IMR-90 (cell line): Measurements from ENCODE around the gene FAT1. TPM values are rescaled to one million over a fixed set of nuclear protein-coding genes. Genes with fewer than 3 reads are reported as not detected.

Experiments used
- ATAC-seq: fragments of 200-7000 bp; cut with Tn5 transposase; 2 replicates; pipeline ENCODE4 v1.9.1; 2020; ENCODE audit warnings: low read depth, mild to moderate bottlenecking, moderate library complexity
- BruUV-seq: library from RNA; stranded (reverse); fragments of 400-500 nt; replicated peaks from 2 replicates; lab custom pipeline; 2021; lab: Mats Ljungman, UMichigan
- CTCF ChIA-PET: fragments of 300-600 bp; formaldehyde crosslinking; extraction: SDS; loops from one replicate; lab custom pipeline; 2021; ENCODE audit warnings: antibody characterized with exemption; lab: Yijun Ruan, JAX
- POLR2A ChIA-PET: fragments of 300-600 bp; sonication (Branson Sonifier 250); formaldehyde crosslinking; loops from one replicate; lab custom pipeline; 2022; ENCODE audit warnings: antibody characterized with exemption; ENCODE audit not compliant: unreplicated experiment; lab: Charles Lee
- DNase-seq: peaks from one replicate; pipeline ENCODE4 v3.0.0; 2013
- H2AFZ ChIP-seq: replicated peaks from 2 replicates; pipeline ENCODE3; 2013; ENCODE audit warnings: low read length, mild to moderate bottlenecking; ENCODE audit not compliant: poor library complexity
- H2AK5ac ChIP-seq: 2 replicates; pipeline ENCODE4 v1.6.1; 2013; ENCODE audit warnings: low read depth, low read length, inconsistent platforms
- H2AK9ac ChIP-seq: replicated peaks from 2 replicates; pipeline ENCODE3; 2013; ENCODE audit warnings: mild to moderate bottlenecking, low read depth, low read length, moderate library complexity; ENCODE audit not compliant: poor library complexity
- H2BK120ac ChIP-seq: 2 replicates; pipeline ENCODE4 v1.6.1; 2013; ENCODE audit warnings: low read depth, low read length, inconsistent platforms
- H2BK15ac ChIP-seq: 3 replicates; pipeline ENCODE4 v1.6.1; 2013; ENCODE audit warnings: low read depth, low read length, inconsistent platforms
- H2BK20ac ChIP-seq: 2 replicates; pipeline ENCODE4 v1.6.1; 2013; ENCODE audit warnings: low read depth, mild to moderate bottlenecking, inconsistent platforms, low read length, moderate library complexity
- H2BK5ac ChIP-seq: 2 replicates; pipeline ENCODE4 v1.6.1; 2013; ENCODE audit warnings: mild to moderate bottlenecking, low read depth, low read length, inconsistent platforms; ENCODE audit not compliant: poor library complexity, severe bottlenecking
- H3K14ac ChIP-seq: replicated peaks from 2 replicates; pipeline ENCODE4 v1.6.1; 2013; ENCODE audit warnings: low read depth, low read length, inconsistent platforms
- H3K18ac ChIP-seq: 2 replicates; pipeline ENCODE4 v1.6.1; 2013; ENCODE audit warnings: low read depth, low read length, control low read depth
- H3K23ac ChIP-seq: 2 replicates; pipeline ENCODE4 v1.6.1; 2013; ENCODE audit warnings: low read depth, low read length, inconsistent platforms
- H3K27ac ChIP-seq: 2 replicates; pipeline ENCODE4 v1.5.1; 2013; ENCODE audit warnings: mild to moderate bottlenecking, control low read depth, low read length; ENCODE audit not compliant: insufficient read depth
- H3K27me3 ChIP-seq: 2 replicates; pipeline ENCODE4 v1.6.1; 2013; ENCODE audit warnings: low read length; ENCODE audit not compliant: control insufficient read depth, insufficient read depth
- H3K36me3 ChIP-seq: 2 replicates; pipeline ENCODE4 v1.6.1; 2013; ENCODE audit warnings: low read length, mixed read lengths; ENCODE audit not compliant: control insufficient read depth, insufficient read depth
- H3K4ac ChIP-seq: 2 replicates; pipeline ENCODE4 v1.6.1; 2013; ENCODE audit warnings: low read depth, low read length, inconsistent platforms
- H3K4me1 ChIP-seq: 2 replicates; pipeline ENCODE4 v1.6.1; 2013; ENCODE audit warnings: low read length, mixed read lengths; ENCODE audit not compliant: control insufficient read depth, insufficient read depth
- H3K4me2 ChIP-seq: 2 replicates; pipeline ENCODE4 v1.6.1; 2013; ENCODE audit warnings: low read depth, mild to moderate bottlenecking, control low read depth, low read length, moderate library complexity
- H3K4me3 ChIP-seq: 2 replicates; pipeline ENCODE4 v1.5.1; 2013; ENCODE audit warnings: low read depth, mild to moderate bottlenecking, control low read depth, low read length, moderate library complexity; ENCODE audit not compliant: insufficient read depth
- H3K56ac ChIP-seq: 2 replicates; pipeline ENCODE4 v1.6.1; 2013; ENCODE audit warnings: low read length, inconsistent platforms; ENCODE audit not compliant: insufficient read depth; ENCODE audit errors: extremely low read depth
- H3K79me1 ChIP-seq, 2 experiments: 2 replicates each; pipeline ENCODE4 v1.6.1; 2013; ENCODE audit warnings: low read length in 2 of 2, inconsistent platforms in 1 of 2, low read depth in 1 of 2
- H3K9ac ChIP-seq: 2 replicates; pipeline ENCODE4 v1.6.1; 2013; ENCODE audit warnings: low read depth, low read length, control low read depth
- H3K9me1 ChIP-seq: 2 replicates; pipeline ENCODE4 v1.6.1; 2013; ENCODE audit warnings: low read length, inconsistent platforms; ENCODE audit not compliant: insufficient read depth
- H3K9me3 ChIP-seq: 2 replicates; pipeline ENCODE4 v1.6.1; 2013; ENCODE audit warnings: low read length; ENCODE audit not compliant: control insufficient read depth, insufficient read depth
- H4K20me1 ChIP-seq: 2 replicates; pipeline ENCODE4 v1.6.1; 2013; ENCODE audit warnings: low read length, inconsistent platforms; ENCODE audit not compliant: insufficient read depth
- H4K5ac ChIP-seq: 2 replicates; pipeline ENCODE4 v1.6.1; 2013; ENCODE audit warnings: mild to moderate bottlenecking, low read depth, low read length, control low read depth
- H4K8ac ChIP-seq, 2 experiments: 2 replicates each; pipeline ENCODE4 v1.6.1; 2013; ENCODE audit warnings: low read depth in 2 of 2, low read length in 2 of 2, control low read depth in 1 of 2, inconsistent platforms in 1 of 2
- H4K91ac ChIP-seq: 2 replicates; pipeline ENCODE4 v1.6.1; 2013; ENCODE audit warnings: low read depth, low read length, inconsistent platforms; ENCODE audit not compliant: insufficient read depth
- FOS ChIP-seq: fragments of 150-350 bp; IDR thresholded peaks from 2 replicates; pipeline ENCODE4 v1.6.1; 2016; ENCODE audit warnings: low read depth, low read length
- WGBS, 2 experiments: methylation state at CpG; one replicate each; pipeline versions ENCODE4 v1.1.5 to v1.1.7; 2013; ENCODE audit warnings: missing lambda C conversion rate in 2 of 2; ENCODE audit not compliant: insufficient read length in 1 of 2; ENCODE audit errors: extremely low coverage in 2 of 2; 5-methylcytosine and 5-hydroxymethylcytosine counted together
- dilution Hi-C: fragments of 300-500 bp; cut with HindIII; formaldehyde crosslinking; loops from one replicate; pipeline ENCODE4 v1.14.3; 2018; ENCODE audit warnings: low sequenced_read_pairs; ENCODE audit not compliant: unreplicated experiment
- in situ Hi-C: fragments of 300-500 bp; cut with MboI; formaldehyde crosslinking; loops from 3 replicates; pipeline ENCODE4 v1.14.3; 2019; ENCODE audit warnings: low sequenced_read_pairs, inconsistent platforms, mixed read lengths
- intact Hi-C: fragments of 100-400 bp; cut with micrococcal nuclease; formaldehyde crosslinking; loops from 2 replicates; pipeline ENCODE4 v1.10.0; 2022
- polyA plus RNA-seq, 3 experiments: library from polyadenylated mRNA; depleted of rRNA; stranded (reverse); fragments of >200 nt; gene quantifications; 2 replicates each; pipeline ENCODE4 v1.2.3, GENCODE V29; 2012; ENCODE audit warnings: low replicate concordance in 1 of 3
- total RNA-seq: library from RNA; depleted of rRNA; stranded (reverse); fragments of >200 nt; gene quantifications from 2 replicates; pipeline ENCODE4 v1.2.3, GENCODE V29; 2012
- TF ChIP-seq, protein P1 (sequence below): fragments of 150-350 bp; IDR thresholded peaks from 2 replicates; pipeline ENCODE4 v1.6.1; 2017; ENCODE audit warnings: mild to moderate bottlenecking, antibody characterized with exemption, low read length, low read depth

FAT1 gene
- total and polyA plus RNA-seq, 2 of the 4 experiments (the other 2 are of a cell fraction), result 156 to 519 TPM

- no peak for TF ChIP-seq FOS
Observed at GRCh38 chr4:186650401-186651180, 73.1 kb downstream of the FAT1 start (continued).

- Histone ChIP-seq H2BK15ac (no peak overlapping the region), H3K4me2 (no peak overlapping the region), H2AK5ac (no peak overlapping the region), H3K27me3 (no peaks in the 10 kb centered on the region), H3K4me3 (no peak overlapping the region), H3K9me1 (peaks cover 28% of the 10 kb centered on the region), H3K56ac (no peak overlapping the region), H3K4ac (no peak overlapping the region), H2BK5ac (no peak overlapping the region), H3K9me3 (no peaks in the 10 kb centered on the region), H2BK120ac (no peak overlapping the region), H4K20me1 (peaks cover 76% of the 10 kb centered on the region), H3K23ac (no peak overlapping the region), H2AFZ (no peak overlapping the region), H3K18ac (no peak overlapping the region), H3K79me1 (peaks cover 39 to 84% of the 10 kb centered on the region in 2 experiments), H4K5ac (no peak overlapping the region), H2BK20ac (no peak overlapping the region), H3K9ac (no peak overlapping the region), H3K4me1 (peaks cover 15% of the 10 kb centered on the region), H4K91ac (no peak overlapping the region), H2AK9ac (no peak overlapping the region), H4K8ac (no peak overlapping the region), H3K27ac (no peak overlapping the region), H3K36me3 (peaks cover 39% of the 10 kb centered on the region), H3K14ac (0 out of 2 replicates have a peak overlapping the region, but pooled peaks have one; percentile 46)
- DNase-seq, result no peak
- BruUV-seq, result no TSS peak
- in situ Hi-C loops (no loop called here), intact Hi-C loops (no loop called here), dilution Hi-C loops (no loop called here)
- TF ChIP-seq, protein P1, sequence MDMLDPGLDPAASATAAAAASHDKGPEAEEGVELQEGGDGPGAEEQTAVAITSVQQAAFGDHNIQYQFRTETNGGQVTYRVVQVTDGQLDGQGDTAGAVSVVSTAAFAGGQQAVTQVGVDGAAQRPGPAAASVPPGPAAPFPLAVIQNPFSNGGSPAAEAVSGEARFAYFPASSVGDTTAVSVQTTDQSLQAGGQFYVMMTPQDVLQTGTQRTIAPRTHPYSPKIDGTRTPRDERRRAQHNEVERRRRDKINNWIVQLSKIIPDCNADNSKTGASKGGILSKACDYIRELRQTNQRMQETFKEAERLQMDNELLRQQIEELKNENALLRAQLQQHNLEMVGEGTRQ, result no peak
- ATAC-seq, result no peak
- ChIA-PET CTCF (no interaction called here), POLR2A (no interaction called here)
- no CpG with 5 or more reads among the region's 4 CpGs for WGBS, 2 experiments
Observed at GRCh38 chr4:186647821-186648220, 75.8 kb downstream of the FAT1 start.
